Psoas muscle (tissue), 8 donors: ENCODE measurements around the gene PHTF1. TPM values are rescaled to one million over a fixed set of nuclear protein-coding genes. Genes with fewer than 3 reads are reported as not detected.

ENCODE experiments used
- ATAC-seq, 4 donors: fragments of 200-7000 bp; cut with Tn5 transposase; one replicate each; pipeline ENCODE4 v1.9.1; 2020; ENCODE audit warnings: moderate library complexity in 3 of 4, mild to moderate bottlenecking in 2 of 4
- DNase-seq, 2 donors: peaks; one replicate each; pipeline ENCODE4 v3.0.0-alpha.2; 2020
- H3K27ac ChIP-seq: fragments of 200-600 bp; one replicate; pipeline ENCODE4 v1.8.0; 2022
- H3K27me3 ChIP-seq, 3 donors: fragments of 200-600 bp in 1 of 3; one replicate each; pipeline versions ENCODE4 v1.6.1 to v1.8.0; 2013 to 2022; ENCODE audit warnings: low read length in 2 of 3, mild to moderate bottlenecking in 2 of 3, moderate library complexity in 1 of 3; ENCODE audit not compliant: insufficient read depth in 3 of 3
- H3K36me3 ChIP-seq, 2 donors: fragments of 200-600 bp in 1 of 2; one replicate each; pipeline versions ENCODE4 v1.6.1 to v1.8.0; 2013 to 2022; ENCODE audit warnings: low read depth in 1 of 2, mild to moderate bottlenecking in 1 of 2, moderate library complexity in 1 of 2; ENCODE audit not compliant: insufficient read depth in 1 of 2
- H3K4me1 ChIP-seq: fragments of 200-600 bp; one replicate; pipeline ENCODE4 v1.8.0; 2022
- H3K4me3 ChIP-seq: fragments of 200-600 bp; one replicate; pipeline ENCODE4 v1.8.0; 2022; ENCODE audit warnings: mild to moderate bottlenecking
- H3K9me3 ChIP-seq: fragments of 200-600 bp; one replicate; pipeline ENCODE4 v1.8.0; 2022
- WGBS, 3 donors: extraction: QIAGEN DNeasy Blood & Tissue Kit; methylation state at CpG; one replicate each; pipeline versions ENCODE4 v1.1.6 to v1.1.7; 2013; 5-methylcytosine and 5-hydroxymethylcytosine counted together
- intact Hi-C, 2 donors: fragments of 100-400 bp; cut with DNase I; formaldehyde crosslinking; loops; one replicate each; pipeline versions ENCODE4 v1.11.0 to v1.14.2; 2022
- polyA plus RNA-seq, 3 donors: library from polyadenylated mRNA; stranded (reverse); fragments of 200-250 nt; gene quantifications; one replicate each; pipeline ENCODE4 v1.2.3, GENCODE V29; 2013
- total RNA-seq, 4 donors: library from RNA; stranded (reverse); fragmentation: NEBNext Ultra II Directional in 2 of 4; extraction: Animal tissue kit (Norgen Biotek cat#: 25700) in 2 of 4; gene quantifications; one replicate each; pipeline versions ENCODE4 v1.2.1 to v1.2.4, GENCODE V29; 2021 to 2023
- TF ChIP-seq, protein P1 (sequence below): fragments of 200-600 bp; IDR thresholded peaks from one replicate; pipeline ENCODE4 v1.8.0; 2022; ENCODE audit warnings: antibody characterized with exemption
- donor health status: healthy with polysubstance abuse.
- donor health status: DM: no; HTN: no; CAD: no; lungs with moderate emphysema.
- donor health status: Bipolar disorder and iron deficiency.
- donor health status: healthy.
- donor health status: DM: yes; HTN: yes; CAD: no.
- donor health status: DM: no; HTN: no; CAD: no.
- donor health status: DM: no; HTN: no; CAD: no.
- donor health status: DM: yes; HTN: yes; CAD: no.

PHTF1 gene
- total and polyA plus RNA-seq, 7 donors, result 6.0 to 14.0 (median 9.4) TPM

DNA sequence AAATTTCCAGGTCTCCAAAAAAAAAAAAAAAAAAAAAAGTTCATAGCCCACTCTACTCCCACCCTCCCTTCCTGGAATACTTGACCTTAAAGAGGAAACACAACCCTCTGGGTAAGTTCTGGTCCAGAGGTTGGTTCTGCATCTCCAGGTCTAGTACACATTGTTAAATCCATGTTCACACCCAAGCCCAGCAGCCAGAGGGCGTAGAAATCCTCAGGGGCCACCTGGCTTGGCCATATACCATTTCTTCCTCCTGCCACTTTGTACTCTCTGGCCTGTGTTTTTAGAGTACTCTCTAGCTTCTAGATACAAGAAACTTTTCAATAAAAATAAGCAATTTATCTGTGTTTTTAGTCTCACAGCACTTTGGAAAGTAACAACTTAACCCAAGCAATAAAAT is 89.3 kb downstream of the PHTF1 start:
- intact Hi-C loops, result loop anchor here in 1 of 2 donors (10.0 kb wide), 1 partner anchor 275 kb away; the partner anchor contains the start of gene MAGI3
- H3K4me3 ChIP-seq, result no peak overlapping the region
- no peaks in the 10 kb centered on the region for H3K27me3 ChIP-seq
- no peak overlapping the region for H3K27ac ChIP-seq
- 91 to 100% (median 93%) methylated on average over 1 of the region's 1 CpG for WGBS, 3 donors
- TF ChIP-seq, protein P1, sequence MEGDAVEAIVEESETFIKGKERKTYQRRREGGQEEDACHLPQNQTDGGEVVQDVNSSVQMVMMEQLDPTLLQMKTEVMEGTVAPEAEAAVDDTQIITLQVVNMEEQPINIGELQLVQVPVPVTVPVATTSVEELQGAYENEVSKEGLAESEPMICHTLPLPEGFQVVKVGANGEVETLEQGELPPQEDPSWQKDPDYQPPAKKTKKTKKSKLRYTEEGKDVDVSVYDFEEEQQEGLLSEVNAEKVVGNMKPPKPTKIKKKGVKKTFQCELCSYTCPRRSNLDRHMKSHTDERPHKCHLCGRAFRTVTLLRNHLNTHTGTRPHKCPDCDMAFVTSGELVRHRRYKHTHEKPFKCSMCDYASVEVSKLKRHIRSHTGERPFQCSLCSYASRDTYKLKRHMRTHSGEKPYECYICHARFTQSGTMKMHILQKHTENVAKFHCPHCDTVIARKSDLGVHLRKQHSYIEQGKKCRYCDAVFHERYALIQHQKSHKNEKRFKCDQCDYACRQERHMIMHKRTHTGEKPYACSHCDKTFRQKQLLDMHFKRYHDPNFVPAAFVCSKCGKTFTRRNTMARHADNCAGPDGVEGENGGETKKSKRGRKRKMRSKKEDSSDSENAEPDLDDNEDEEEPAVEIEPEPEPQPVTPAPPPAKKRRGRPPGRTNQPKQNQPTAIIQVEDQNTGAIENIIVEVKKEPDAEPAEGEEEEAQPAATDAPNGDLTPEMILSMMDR, result no peak
- ATAC-seq (no peak), DNase-seq (no peak)
- no peaks in the 10 kb centered on the region for H3K4me1 ChIP-seq
- H3K9me3 ChIP-seq, result no peaks in the 10 kb centered on the region
- peaks cover 0 to 20% of the 10 kb centered on the region in 2 donors for H3K36me3 ChIP-seq

DNA sequence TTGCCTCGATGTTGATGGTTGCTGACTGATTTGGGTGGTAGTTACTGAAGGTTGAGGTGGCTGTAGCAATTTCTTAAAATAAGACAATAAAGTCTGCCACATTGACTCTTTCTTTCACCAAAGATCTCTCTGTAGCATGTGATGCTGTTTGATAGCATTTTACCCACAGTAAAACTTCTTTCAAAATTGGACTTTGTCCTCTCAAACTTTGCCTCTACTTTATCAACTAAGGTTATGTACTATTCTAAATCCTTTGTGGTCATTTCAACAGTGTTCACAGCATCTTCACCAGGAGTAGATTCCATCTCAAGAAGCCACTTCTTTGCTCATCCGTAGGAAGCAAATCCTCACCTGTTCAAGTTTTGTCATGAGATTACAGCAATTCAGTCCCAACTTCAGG is 93.2 kb downstream of the PHTF1 start:
- WGBS, 3 donors, result 96 to 97% (median 97%) methylated on average over 2 of the region's 2 CpGs
- Histone ChIP-seq H3K27ac (no peak overlapping the region), H3K27me3 (no peaks in the 10 kb centered on the region), H3K36me3 (no peaks in the 10 kb centered on the region), H3K4me3 (no peak overlapping the region), H3K4me1 (no peaks in the 10 kb centered on the region), H3K9me3 (no peaks in the 10 kb centered on the region)
- intact Hi-C loops, result no loop called here
- TF ChIP-seq, protein P1, result no peak
- ATAC-seq (no peak), DNase-seq (no peak)

DNA sequence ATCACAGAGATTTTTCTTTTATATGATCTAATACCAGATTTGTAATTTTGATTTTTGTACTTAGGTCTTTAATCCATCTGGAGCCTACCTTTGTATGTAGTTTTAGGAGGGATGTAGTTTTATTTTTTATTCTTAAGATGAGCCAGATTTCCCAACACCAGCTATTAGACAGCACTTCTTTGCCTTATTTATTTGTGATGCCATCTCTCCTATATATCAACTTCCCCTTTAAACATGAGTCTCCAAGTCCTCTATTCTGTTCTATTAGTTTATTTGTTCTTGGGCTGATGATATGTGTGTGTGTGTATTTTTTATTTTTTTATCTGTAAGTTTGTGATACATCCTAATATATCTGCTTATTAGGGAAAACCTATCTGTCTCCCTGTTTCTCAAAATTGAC is 94.2 kb downstream of the PHTF1 start:
- intact Hi-C loops, result no loop called here

DNA sequence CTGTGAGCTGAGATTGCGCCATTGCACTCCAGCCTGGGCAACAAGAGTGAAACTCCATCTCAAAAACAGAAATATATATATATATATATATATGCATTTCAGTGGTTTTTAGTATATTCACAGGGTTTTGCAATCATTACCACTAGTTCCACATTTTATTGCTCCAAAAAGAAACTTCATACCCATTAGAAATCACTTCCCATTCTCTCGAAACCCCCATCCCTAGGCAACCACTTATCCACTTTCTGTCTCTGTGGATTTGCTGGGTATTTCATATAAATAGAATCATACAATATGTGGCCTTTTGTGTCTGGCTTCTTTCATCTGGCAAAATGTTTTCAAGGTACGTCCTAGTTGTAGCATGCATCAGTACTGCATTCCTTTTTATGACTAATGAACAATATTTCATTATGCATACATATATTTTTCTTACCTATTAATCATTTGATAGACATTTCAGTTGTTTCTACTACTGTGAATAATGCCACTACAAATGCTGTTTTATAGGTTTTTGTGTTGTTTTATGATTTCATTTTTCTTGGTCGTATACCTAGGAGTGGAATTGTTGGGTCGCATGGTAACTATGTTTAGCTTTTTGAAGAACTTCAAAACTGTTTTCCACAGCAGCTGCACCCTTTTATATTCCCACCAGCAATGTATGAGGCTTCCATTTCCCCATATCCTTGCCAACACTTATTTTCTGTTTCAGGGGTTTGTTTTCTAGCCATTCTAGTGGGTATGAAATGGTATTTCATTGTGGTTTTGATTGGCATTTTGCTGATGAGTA is 95.9 kb downstream of the PHTF1 start:
- no peaks in the 10 kb centered on the region for H3K36me3 ChIP-seq
- no peaks in the 10 kb centered on the region for H3K9me3 ChIP-seq
- intact Hi-C loops, result no loop called here
- WGBS, 3 donors, result 91 to 94% (median 92%) methylated on average over 5 of the region's 5 CpGs
- TF ChIP-seq, protein P1, result no peak
- ATAC-seq, result no peak
- H3K27me3 ChIP-seq, result no peaks in the 10 kb centered on the region
- no peak for DNase-seq
- H3K27ac ChIP-seq, result no peak overlapping the region
- no peak overlapping the region for H3K4me3 ChIP-seq
- H3K4me1 ChIP-seq, result no peaks in the 10 kb centered on the region

More for the DNA sequence above, 94.2 kb downstream of the PHTF1 start:
- H3K4me3 ChIP-seq, result no peak overlapping the region
- no peaks in the 10 kb centered on the region for H3K4me1 ChIP-seq
- no peaks in the 10 kb centered on the region for H3K27me3 ChIP-seq
- no peak overlapping the region for H3K27ac ChIP-seq
- DNase-seq, result no peak
- TF ChIP-seq, protein P1, result no peak
- H3K36me3 ChIP-seq, result no peaks in the 10 kb centered on the region
- no peak for ATAC-seq
- H3K9me3 ChIP-seq, result no peaks in the 10 kb centered on the region

DNA sequence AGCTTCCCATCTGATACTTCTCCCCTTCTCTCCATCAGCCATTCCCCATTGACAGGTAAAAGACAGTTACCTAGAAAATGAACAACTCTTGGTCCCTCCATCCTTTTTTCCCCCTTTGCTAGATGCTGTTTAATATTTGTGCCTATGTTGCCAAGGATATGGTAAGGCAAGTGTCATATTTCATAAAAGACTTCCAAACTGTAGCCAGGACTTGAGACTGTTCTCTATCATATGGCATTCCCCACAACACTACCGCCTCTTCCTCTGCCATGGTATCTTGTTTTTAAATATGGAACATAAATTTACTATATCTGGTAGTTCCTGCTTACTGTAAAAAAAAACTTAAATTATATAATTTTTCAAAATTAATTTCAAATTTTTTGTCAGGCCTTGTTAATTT is 97.2 kb downstream of the PHTF1 start:
- TF ChIP-seq, protein P1, result no peak
- Histone ChIP-seq H3K36me3 (no peaks in the 10 kb centered on the region), H3K27me3 (no peaks in the 10 kb centered on the region), H3K9me3 (no peaks in the 10 kb centered on the region), H3K27ac (no peak overlapping the region), H3K4me3 (no peak overlapping the region), H3K4me1 (peaks cover 11% of the 10 kb centered on the region)
- ATAC-seq (no peak), DNase-seq (no peak)
- 79 to 94% (median 88%) methylated on average over 1 of the region's 1 CpG for WGBS, 3 donors
- intact Hi-C loops, result no loop called here
